ENCODE data around the gene AP3M1. TPM values are rescaled to one million over a fixed set of nuclear protein-coding genes. Genes with fewer than 3 reads are reported as not detected.

The AP3M1 gene
- total and polyA plus RNA-seq, 8 donors: 5.1 to 21.2 (median 12.3) TPM

- H3K4me1 ChIP-seq: peaks cover 0 to 7% (median 4%) of the 10 kb centered on the region in 3 donors
- no peak overlapping the region for H3K27ac ChIP-seq
- no peak for TF ChIP-seq CTCF (IDR thresholded peaks at IDR 0.05)
- no peaks in the 10 kb centered on the region for H3K36me3 ChIP-seq
- FAIRE-seq (no peak), ATAC-seq (no peak), DNase-seq (no peak)
- intact Hi-C loops (cut with DNase I): no loop called here
- WGBS, 2 donors: 68 to 89% methylated on average over 3 of the region's 3 CpGs
- no peaks in the 10 kb centered on the region for H3K27me3 ChIP-seq
- H3K4me3 ChIP-seq: no peak overlapping the region
- H3K9me3 ChIP-seq: no peaks in the 10 kb centered on the region
These were observed 23.9 kb upstream of the AP3M1 start for GRCh38 chr10:74174521-74174920.

GRCh38 chr10:74171625-74172024 is 21.0 kb upstream of the AP3M1 start:
- DNase-seq (no peak), ATAC-seq (no peak), FAIRE-seq (no peak)
- Histone ChIP-seq H3K27me3 (no peaks in the 10 kb centered on the region), H3K4me3 (no peak overlapping the region), H3K9me3 (no peaks in the 10 kb centered on the region), H3K36me3 (no peaks in the 10 kb centered on the region), H3K27ac (no peak overlapping the region), H3K4me1 (peaks cover 0 to 7% (median 4%) of the 10 kb centered on the region in 3 donors)
- WGBS, 2 donors: 45 to 47% methylated on average over 2 of the region's 2 CpGs
- TF ChIP-seq CTCF (IDR thresholded peaks at IDR 0.05): no peak
- intact Hi-C loops (cut with DNase I): no loop called here

GRCh38 chr10:74167443-74167842 is 16.8 kb upstream of the AP3M1 start:
- FAIRE-seq: no peak
- Histone ChIP-seq H3K9me3 (no peaks in the 10 kb centered on the region), H3K27me3 (no peaks in the 10 kb centered on the region), H3K4me1 (no peaks in the 10 kb centered on the region), H3K27ac (no peak overlapping the region), H3K36me3 (no peaks in the 10 kb centered on the region), H3K4me3 (no peak overlapping the region)
- no peak for ATAC-seq
- DNase-seq: no peak
- WGBS, 2 donors: 59 to 79% methylated on average over 1 of the region's 1 CpG
- TF ChIP-seq CTCF (IDR thresholded peaks at IDR 0.05): no peak
- intact Hi-C loops (cut with DNase I): no loop called here

GRCh38 chr10:74165530-74165901 is 14.9 kb upstream of the AP3M1 start:
- no peaks in the 10 kb centered on the region for H3K27me3 ChIP-seq
- intact Hi-C loops (cut with DNase I): no loop called here
- H3K27ac ChIP-seq: no peak overlapping the region
- no peak for TF ChIP-seq CTCF (IDR thresholded peaks at IDR 0.05)
- DNase-seq (no peak), FAIRE-seq (no peak), ATAC-seq (no peak)
- no peaks in the 10 kb centered on the region for H3K36me3 ChIP-seq
- H3K4me3 ChIP-seq: no peak overlapping the region
- WGBS, 2 donors: 54 to 63% methylated on average over 2 of the region's 2 CpGs
- H3K4me1 ChIP-seq: no peaks in the 10 kb centered on the region
- no peaks in the 10 kb centered on the region for H3K9me3 ChIP-seq

- no peak for DNase-seq
- no peak for ATAC-seq
- no peaks in the 10 kb centered on the region for H3K4me1 ChIP-seq
- no peaks in the 10 kb centered on the region for H3K36me3 ChIP-seq
- no peak overlapping the region for H3K4me3 ChIP-seq
- 61 to 62% methylated on average over 6 of the region's 6 CpGs for WGBS, 2 donors
- no peak for TF ChIP-seq CTCF (IDR thresholded peaks at IDR 0.05)
- FAIRE-seq: no peak
- H3K27me3 ChIP-seq: no peaks in the 10 kb centered on the region
- H3K27ac ChIP-seq: no peak overlapping the region
- H3K9me3 ChIP-seq: no peaks in the 10 kb centered on the region
- intact Hi-C loops (cut with DNase I): no loop called here
These were observed 14.3 kb upstream of the AP3M1 start for GRCh38 chr10:74164716-74165529.

Data from pancreas (tissue), 10 donors.